MM.1S (cell line): ENCODE results near the gene DGLUCY.
"Not testable (repeated sequence)": the region's sequence is repeated elsewhere in the genome, so short reads cannot be mapped to it uniquely, and the experiment has no call there.

Source experiments
- DNase-seq: peaks from one replicate; pipeline ENCODE4 v3.0.0-alpha.2; 2015
- H2AFZ ChIP-seq: fragments of 300-600 bp; sonication (generic); 2 replicates; pipeline ENCODE4 v1.6.0; 2016; ENCODE audit warnings: antibody characterized with exemption, low read length
- H3F3A ChIP-seq: fragments of 300-600 bp; sonication (generic); 2 replicates; pipeline ENCODE4 v1.6.1; 2016; ENCODE audit warnings: mild to moderate bottlenecking, antibody characterized with exemption, low read length, moderate library complexity, mixed read lengths; ENCODE audit not compliant: insufficient read depth
- H3K27ac ChIP-seq: fragments of 300-600 bp; sonication (generic); 2 replicates; pipeline ENCODE4 v1.5.1; 2016; ENCODE audit warnings: mild to moderate bottlenecking, low read length
- H3K27me3 ChIP-seq: fragments of 300-600 bp; sonication (generic); replicated peaks from 2 replicates; pipeline ENCODE4 v1.6.0; 2016; ENCODE audit warnings: low read length; ENCODE audit not compliant: insufficient read depth
- H3K36me3 ChIP-seq: fragments of 300-600 bp; sonication (generic); replicated peaks from 2 replicates; pipeline ENCODE4 v1.6.1; 2016; ENCODE audit warnings: mild to moderate bottlenecking, low read length, mixed read lengths; ENCODE audit not compliant: insufficient read depth
- H3K4me1 ChIP-seq: fragments of 300-600 bp; sonication (generic); 2 replicates; pipeline ENCODE4 v1.6.1; 2016; ENCODE audit warnings: low read length, mixed read lengths
- H3K4me2 ChIP-seq: fragments of 300-600 bp; sonication (generic); 2 replicates; pipeline ENCODE4 v1.6.0; 2016; ENCODE audit warnings: low read depth, low read length
- H3K4me3 ChIP-seq: fragments of 300-600 bp; sonication (generic); 2 replicates; pipeline ENCODE4 v1.5.1; 2016; ENCODE audit warnings: low read length, mixed read lengths
- H3K79me2 ChIP-seq: fragments of 300-600 bp; sonication (generic); 2 replicates; pipeline ENCODE4 v1.6.1; 2016; ENCODE audit warnings: mixed run types, low read length, mixed read lengths
- H3K9ac ChIP-seq: fragments of 300-600 bp; sonication (generic); 2 replicates; pipeline ENCODE4 v1.6.1; 2016; ENCODE audit warnings: low read length, mixed read lengths
- H3K9me2 ChIP-seq: fragments of 300-600 bp; sonication (generic); replicated peaks from 2 replicates; pipeline ENCODE4 v1.6.1; 2016; ENCODE audit warnings: mild to moderate bottlenecking, low read length, mixed read lengths; ENCODE audit not compliant: insufficient read depth
- H3K9me3 ChIP-seq: fragments of 300-600 bp; sonication (generic); replicated peaks from 2 replicates; pipeline ENCODE4 v1.6.1; 2016; ENCODE audit warnings: mild to moderate bottlenecking, low read length, mixed read lengths; ENCODE audit not compliant: insufficient read depth
- H4K20me1 ChIP-seq: fragments of 300-600 bp; sonication (generic); 2 replicates; pipeline ENCODE4 v1.6.1; 2016; ENCODE audit warnings: mild to moderate bottlenecking, low read length, moderate library complexity, mixed read lengths; ENCODE audit not compliant: insufficient read depth
- EZH2 ChIP-seq: fragments of 300-600 bp; sonication (generic); optimal IDR thresholded peaks from 2 replicates; pipeline ENCODE3; 2017; ENCODE audit warnings: low read depth, mild to moderate bottlenecking, antibody characterized with exemption, low read length, mixed read lengths
- EZH2phosphoT487 ChIP-seq: fragments of 300-600 bp; sonication (generic); IDR thresholded peaks from 2 replicates; pipeline ENCODE4 v1.6.1; 2018; ENCODE audit warnings: antibody characterized with exemption, low read length
- TF ChIP-seq, protein P1 (sequence below): fragments of 300-600 bp; sonication (generic); IDR thresholded peaks from 2 replicates; pipeline ENCODE4 v1.5.1; 2016; ENCODE audit warnings: antibody characterized with exemption, low read length, mixed read lengths

DGLUCY gene

GRCh38 chr14:91090743-91091142 is 23.1 kb upstream of the DGLUCY start:
- Histone ChIP-seq H3K9ac (no peak overlapping the region), H3K4me2 (no peak overlapping the region), H3K4me3 (no peak overlapping the region), H4K20me1 (no peaks in the 10 kb centered on the region), H3K4me1 (no peaks in the 10 kb centered on the region), H3K27ac (no peak overlapping the region), H3F3A (no peaks in the 10 kb centered on the region), H3K79me2 (no peaks in the 10 kb centered on the region), H3K9me3 (no peaks in the 10 kb centered on the region), H3K9me2 (no peaks in the 10 kb centered on the region), H2AFZ (no peak overlapping the region), H3K27me3 (no peaks in the 10 kb centered on the region), H3K36me3 (no peaks in the 10 kb centered on the region)
- TF ChIP-seq EZH2phosphoT487 (no peak), EZH2 (no peak)
- TF ChIP-seq, protein P1, sequence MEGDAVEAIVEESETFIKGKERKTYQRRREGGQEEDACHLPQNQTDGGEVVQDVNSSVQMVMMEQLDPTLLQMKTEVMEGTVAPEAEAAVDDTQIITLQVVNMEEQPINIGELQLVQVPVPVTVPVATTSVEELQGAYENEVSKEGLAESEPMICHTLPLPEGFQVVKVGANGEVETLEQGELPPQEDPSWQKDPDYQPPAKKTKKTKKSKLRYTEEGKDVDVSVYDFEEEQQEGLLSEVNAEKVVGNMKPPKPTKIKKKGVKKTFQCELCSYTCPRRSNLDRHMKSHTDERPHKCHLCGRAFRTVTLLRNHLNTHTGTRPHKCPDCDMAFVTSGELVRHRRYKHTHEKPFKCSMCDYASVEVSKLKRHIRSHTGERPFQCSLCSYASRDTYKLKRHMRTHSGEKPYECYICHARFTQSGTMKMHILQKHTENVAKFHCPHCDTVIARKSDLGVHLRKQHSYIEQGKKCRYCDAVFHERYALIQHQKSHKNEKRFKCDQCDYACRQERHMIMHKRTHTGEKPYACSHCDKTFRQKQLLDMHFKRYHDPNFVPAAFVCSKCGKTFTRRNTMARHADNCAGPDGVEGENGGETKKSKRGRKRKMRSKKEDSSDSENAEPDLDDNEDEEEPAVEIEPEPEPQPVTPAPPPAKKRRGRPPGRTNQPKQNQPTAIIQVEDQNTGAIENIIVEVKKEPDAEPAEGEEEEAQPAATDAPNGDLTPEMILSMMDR, result no peak
- no peak for DNase-seq

DNA sequence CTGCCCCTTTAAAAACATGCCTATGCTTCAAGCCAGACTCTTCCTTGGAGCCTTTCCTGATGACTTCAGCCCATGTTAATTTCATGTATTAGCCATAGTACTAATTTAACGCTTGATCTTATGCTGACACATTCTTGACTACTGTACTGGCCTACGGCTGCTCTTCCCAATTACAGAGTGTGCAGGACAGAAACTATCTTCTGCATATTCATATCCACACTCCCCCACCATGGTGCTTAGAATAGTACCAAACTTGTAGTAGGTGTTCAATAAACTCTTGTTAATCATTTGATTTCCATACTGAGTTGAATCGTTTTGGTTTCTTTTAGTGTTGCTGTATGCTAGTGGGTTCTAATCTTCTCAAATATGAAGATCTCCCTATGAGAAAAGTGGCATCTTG is 21.8 kb upstream of the DGLUCY start:
- Histone ChIP-seq H3K4me3 (no peak overlapping the region), H3K36me3 (no peaks in the 10 kb centered on the region), H3K4me2 (no peak overlapping the region), H3K79me2 (no peaks in the 10 kb centered on the region), H3K27me3 (no peaks in the 10 kb centered on the region), H3K27ac (no peak overlapping the region), H4K20me1 (no peaks in the 10 kb centered on the region), H3K4me1 (no peaks in the 10 kb centered on the region), H2AFZ (no peak overlapping the region), H3K9me2 (no peaks in the 10 kb centered on the region), H3F3A (no peaks in the 10 kb centered on the region), H3K9me3 (no peaks in the 10 kb centered on the region), H3K9ac (no peak overlapping the region)
- no peak for TF ChIP-seq EZH2
- no peak for TF ChIP-seq EZH2phosphoT487
- no peak for DNase-seq

GRCh38 chr14:91093743-91094472 is 20.0 kb upstream of the DGLUCY start:
- H3K79me2 ChIP-seq, H3K4me2 ChIP-seq, H3F3A ChIP-seq, H3K4me1 ChIP-seq, H3K9me3 ChIP-seq, DNase-seq, H3K36me3 ChIP-seq, H3K4me3 ChIP-seq, H4K20me1 ChIP-seq, H2AFZ ChIP-seq, H3K9ac ChIP-seq, H3K27ac ChIP-seq, H3K9me2 ChIP-seq, H3K27me3 ChIP-seq: not testable (repeated sequence)

GRCh38 chr14:91094772-91095171 is 19.1 kb upstream of the DGLUCY start:
- Histone ChIP-seq H3K9me3 (no peaks in the 10 kb centered on the region), H3K27me3 (no peaks in the 10 kb centered on the region), H3K4me3 (no peak overlapping the region), H2AFZ (no peak overlapping the region), H3K4me2 (no peak overlapping the region), H3F3A (no peaks in the 10 kb centered on the region), H3K9me2 (no peaks in the 10 kb centered on the region), H3K27ac (no peak overlapping the region), H4K20me1 (no peaks in the 10 kb centered on the region), H3K4me1 (no peaks in the 10 kb centered on the region), H3K79me2 (no peaks in the 10 kb centered on the region), H3K36me3 (no peaks in the 10 kb centered on the region), H3K9ac (no peak overlapping the region)
- no peak for DNase-seq
- no peak for TF ChIP-seq EZH2
- TF ChIP-seq, protein P1, result no peak
- no peak for TF ChIP-seq EZH2phosphoT487
